HEK293 (cell line): ENCODE data around the gene MDGA2.

Experiments used
- CTCF ChIP-seq: fragments of 450-650 bp; formaldehyde crosslinking; IDR thresholded peaks from 2 replicates; pipeline ENCODE4 v1.5.1; 2016; ENCODE audit warnings: missing biosample characterization, missing genetic modification characterization
- MEIS1 ChIP-seq: sonication (generic); formaldehyde crosslinking; IDR thresholded peaks from 2 replicates; pipeline ENCODE4 v1.8.1; 2022; ENCODE audit warnings: missing genetic modification reagents, mild to moderate bottlenecking, borderline replicate concordance
- SETDB1 ChIP-seq: IDR thresholded peaks from one replicate; pipeline ENCODE4 v1.6.1; 2017; ENCODE audit warnings: mild to moderate bottlenecking, low read length, moderate library complexity, mixed read lengths; ENCODE audit not compliant: insufficient read length
- ZBTB20 ChIP-seq: fragments of 450-650 bp; formaldehyde crosslinking; IDR thresholded peaks from 2 replicates; pipeline ENCODE4 v1.5.1; 2016; ENCODE audit warnings: missing biosample characterization, missing genetic modification characterization
- ZNF184 ChIP-seq: fragments of 450-650 bp; IDR thresholded peaks from 2 replicates; pipeline ENCODE4 v1.5.1; 2018; ENCODE audit warnings: missing biosample characterization, mild to moderate bottlenecking, missing genetic modification characterization
- ZNF26 ChIP-seq: fragments of 450-650 bp; formaldehyde crosslinking; IDR thresholded peaks from 2 replicates; pipeline ENCODE4 v1.5.1; 2016; ENCODE audit warnings: missing biosample characterization, missing genetic modification characterization
- ZNF335 ChIP-seq: fragments of 450-650 bp; formaldehyde crosslinking; conservative IDR thresholded peaks from 2 replicates; pipeline ENCODE4 v1.5.1; 2016; ENCODE audit warnings: missing biosample characterization, missing genetic modification characterization
- ZNF423 ChIP-seq: fragments of 450-650 bp; formaldehyde crosslinking; IDR thresholded peaks from 2 replicates; pipeline ENCODE4 v1.5.1; 2016; ENCODE audit warnings: missing biosample characterization, missing genetic modification characterization
- ZNF768 ChIP-seq: fragments of 450-650 bp; formaldehyde crosslinking; IDR thresholded peaks from 2 replicates; pipeline ENCODE4 v1.5.1; 2018; ENCODE audit warnings: missing biosample characterization, mild to moderate bottlenecking, missing genetic modification characterization

- TF ChIP-seq ZNF184 (tag by site-specific recombination), result no peak
- TF ChIP-seq SETDB1, result no peak
- TF ChIP-seq ZNF768 (tag by site-specific recombination), result no peak
- TF ChIP-seq ZNF335 (tag by site-specific recombination), result no peak
- no peak for TF ChIP-seq CTCF (tag by site-specific recombination)
- no peak for TF ChIP-seq ZNF423 (tag by site-specific recombination)
- TF ChIP-seq ZBTB20, result no peak
- no peak for TF ChIP-seq ZNF26 (tag by site-specific recombination)
- no peak for TF ChIP-seq MEIS1 (CRISPR knock-in tag)
Observed at GRCh38 chr14:47590767-47591495, 84.5 kb downstream of the MDGA2 start.
